Endothelial cell of umbilical vein (primary cell): ENCODE measurements around the gene GPR42. TPM values are rescaled to one million over a fixed set of nuclear protein-coding genes. Genes with fewer than 3 reads are reported as not detected.

Experiments
- Bru-seq: library from RNA; stranded (reverse); fragments of 400-500 nt; gene quantifications from one replicate; lab custom pipeline; 2021; lab: Mats Ljungman, UMichigan
- BruChase-seq, 2 experiments: library from RNA; stranded (reverse); fragments of 400-500 nt; gene quantifications; one replicate each; lab custom pipeline; 2021; lab: Mats Ljungman, UMichigan
- BruUV-seq: library from RNA; stranded (reverse); fragments of 400-500 nt; replicated peaks from 2 replicates; lab custom pipeline; 2021; lab: Mats Ljungman, UMichigan
- CTCF ChIA-PET: fragments of 300-600, 350-600 bp; sonication (Branson Sonifier 250); formaldehyde crosslinking; loops from one replicate; lab custom pipeline; 2021; ENCODE audit warnings: antibody characterized with exemption, inconsistent platforms; lab: Charles Lee
- POLR2A ChIA-PET: fragments of 300-600, 350-600 bp; sonication (Branson Sonifier 250); formaldehyde crosslinking; loops from one replicate; lab custom pipeline; 2021; ENCODE audit warnings: antibody characterized with exemption, inconsistent platforms; lab: Charles Lee
- DNase-seq: peaks from one replicate; pipeline ENCODE4 v3.0.0-alpha.2; 2011; ENCODE audit warnings: low read depth, low spot score
- FAIRE-seq: peaks from 2 replicates; lab custom pipeline; 2011; peaks lifted over from hg19 to GRCh38; lab: Jason Lieb, UNC
- H2AFZ ChIP-seq: 2 replicates; pipeline ENCODE4 v1.6.0; 2012; ENCODE audit warnings: low read depth, low read length, control low read depth, inconsistent platforms
- H3K27ac ChIP-seq: 2 replicates; pipeline ENCODE4 v1.5.1; 2011; ENCODE audit warnings: low read depth, mild to moderate bottlenecking, control low read depth, low read length, moderate library complexity; ENCODE audit not compliant: insufficient read depth
- H3K27me3 ChIP-seq, 2 experiments: 2 replicates each; pipeline versions ENCODE4 v1.6.0 to v1.6.1; 2011; ENCODE audit warnings: low read length in 2 of 2, mixed read lengths in 1 of 2; ENCODE audit not compliant: control insufficient read depth in 2 of 2, insufficient read depth in 2 of 2
- H3K36me3 ChIP-seq, 2 experiments: 2 replicates in 1 of 2; 3 replicates in 1 of 2; pipeline ENCODE4 v1.5.1; 2011; ENCODE audit warnings: low read length in 2 of 2, mild to moderate bottlenecking in 1 of 2, moderate library complexity in 1 of 2; ENCODE audit not compliant: control insufficient read depth in 2 of 2, insufficient read depth in 2 of 2; ENCODE audit errors: extremely low read depth in 1 of 2
- H3K4me1 ChIP-seq: 3 replicates; pipeline ENCODE4 v1.5.1; 2011; ENCODE audit warnings: mild to moderate bottlenecking, low read length; ENCODE audit not compliant: control insufficient read depth, insufficient read depth; ENCODE audit errors: extremely low read depth
- H3K4me2 ChIP-seq: 2 replicates; pipeline ENCODE4 v1.6.1; 2011; ENCODE audit warnings: low read length, control low read depth, mixed read lengths; ENCODE audit not compliant: insufficient read depth
- H3K4me3 ChIP-seq, 3 experiments: fragments of 200-600 bp in 1 of 3; sonication (generic), shearing (Covaris generic) in 1 of 3; replicated peaks in 1 of 3; 2 replicates each; pipeline ENCODE4 v1.5.1; 2011 to 2016; ENCODE audit warnings: control low read depth in 3 of 3, low read length in 3 of 3, mild to moderate bottlenecking in 2 of 3, inconsistent platforms in 1 of 3, low read depth in 1 of 3, moderate library complexity in 1 of 3; ENCODE audit not compliant: insufficient read depth in 1 of 3
- H3K79me2 ChIP-seq: 2 replicates; pipeline ENCODE4 v1.6.0; 2012; ENCODE audit warnings: low read length, inconsistent platforms; ENCODE audit not compliant: control insufficient read depth, insufficient read depth
- H3K9ac ChIP-seq: replicated peaks from 2 replicates; pipeline ENCODE3; 2011; ENCODE audit warnings: low read length, control low read depth; ENCODE audit not compliant: insufficient read depth; ENCODE audit errors: extremely low read depth
- H3K9me1 ChIP-seq: replicated peaks from 3 replicates; pipeline ENCODE4 v1.6.0; 2011; ENCODE audit warnings: mild to moderate bottlenecking, low read length; ENCODE audit not compliant: control insufficient read depth, insufficient read depth; ENCODE audit errors: extremely low read depth
- H3K9me3 ChIP-seq: replicated peaks from 2 replicates; pipeline ENCODE4 v1.5.1; 2012; ENCODE audit warnings: low read length, inconsistent platforms; ENCODE audit not compliant: control insufficient read depth, insufficient read depth
- H4K20me1 ChIP-seq: replicated peaks from 2 replicates; pipeline ENCODE3; 2011; ENCODE audit warnings: mild to moderate bottlenecking, low read length; ENCODE audit not compliant: control insufficient read depth, insufficient read depth; ENCODE audit errors: extremely low read depth
- CTCF ChIP-seq, 2 donors: IDR thresholded peaks; 1 replicate in 1 of 2; 2 replicates in 1 of 2; pipeline ENCODE4 v1.5.1; 2011; ENCODE audit warnings: low read length in 2 of 2, mild to moderate bottlenecking in 2 of 2, moderate library complexity in 2 of 2, control low read depth in 1 of 2, inconsistent platforms in 1 of 2, low read depth in 1 of 2; ENCODE audit not compliant: insufficient read depth in 1 of 2; ENCODE audit errors: extremely low read depth in 1 of 2
- EZH2 ChIP-seq: IDR thresholded peaks from 2 replicates; pipeline ENCODE4 v1.6.1; 2012; ENCODE audit warnings: borderline replicate concordance, low read depth, mild to moderate bottlenecking, moderate library complexity, low read length, inconsistent platforms; ENCODE audit not compliant: severe bottlenecking
- FOS ChIP-seq: IDR thresholded peaks from 2 replicates; pipeline ENCODE4 v1.6.1; 2011; ENCODE audit warnings: mild to moderate bottlenecking, low read length, moderate library complexity, borderline replicate concordance; ENCODE audit not compliant: insufficient read depth
- GATA2 ChIP-seq: IDR thresholded peaks from 2 replicates; pipeline ENCODE4 v1.7.0; 2011; ENCODE audit warnings: low read depth, mild to moderate bottlenecking, moderate library complexity, mixed read lengths, low read length; ENCODE audit not compliant: insufficient read length, insufficient read depth
- JUN ChIP-seq: IDR thresholded peaks from 2 replicates; pipeline ENCODE4 v1.6.1; 2011; ENCODE audit warnings: borderline replicate concordance, low read depth; ENCODE audit not compliant: insufficient read length, insufficient read depth
- MYC ChIP-seq: IDR thresholded peaks from one replicate; pipeline ENCODE4 v1.6.1; 2011; ENCODE audit warnings: mild to moderate bottlenecking, low read depth, low read length
- POLR2A ChIP-seq: IDR thresholded peaks from 2 replicates; pipeline ENCODE4 v1.6.1; 2012; ENCODE audit warnings: low read depth, mild to moderate bottlenecking, control low read depth, low read length
- POLR2AphosphoS5 ChIP-seq: IDR thresholded peaks from 2 replicates; pipeline ENCODE4 v1.6.1; 2012; ENCODE audit warnings: low read depth, mild to moderate bottlenecking, control low read depth, low read length, moderate library complexity; ENCODE audit not compliant: insufficient read depth
- dilution Hi-C: fragments of 300-500 bp; cut with MboI; formaldehyde crosslinking; loops from one replicate; pipeline ENCODE4 v1.15.0; 2019; ENCODE audit warnings: low sequenced_read_pairs; ENCODE audit not compliant: extremely low pct_ligation_motif_present
- intact Hi-C: fragments of 100-400 bp; cut with micrococcal nuclease; formaldehyde crosslinking; loops from one replicate; pipeline ENCODE4 v1.10.0; 2022
- long read RNA-seq: library from polyadenylated mRNA; stranded (forward); transcript quantifications from one replicate; pipeline ENCODE4 v2.0.0, GENCODE V29; 2021
- polyA minus RNA-seq, 3 experiments: library from RNA; depleted of rRNA, polyadenylated mRNA; stranded (reverse); fragments of >200 nt; gene quantifications; 1 replicate in 1 of 3; 2 replicates in 2 of 3; pipeline ENCODE4 v1.2.3, GENCODE V29; 2011
- polyA plus RNA-seq, 4 experiments: library from polyadenylated mRNA; depleted of rRNA in 3 of 4; stranded (reverse) in 3 of 4; unstranded in 1 of 4; fragments of >200 nt; gene quantifications; 2 replicates each; pipeline versions ENCODE4 v1.2.1 to v1.2.3, GENCODE V29; 2011 to 2012; ENCODE audit warnings: missing spikeins in 1 of 4
- total RNA-seq: library from RNA; stranded (reverse); gene quantifications from 2 replicates; pipeline ENCODE4 v1.2.3, GENCODE V29; 2021
- TF ChIP-seq, protein P1 (sequence below): IDR thresholded peaks from 2 replicates; pipeline ENCODE4 v1.6.1; 2011; ENCODE audit not compliant: insufficient read depth, insufficient read length

The GPR42 gene, protein sequence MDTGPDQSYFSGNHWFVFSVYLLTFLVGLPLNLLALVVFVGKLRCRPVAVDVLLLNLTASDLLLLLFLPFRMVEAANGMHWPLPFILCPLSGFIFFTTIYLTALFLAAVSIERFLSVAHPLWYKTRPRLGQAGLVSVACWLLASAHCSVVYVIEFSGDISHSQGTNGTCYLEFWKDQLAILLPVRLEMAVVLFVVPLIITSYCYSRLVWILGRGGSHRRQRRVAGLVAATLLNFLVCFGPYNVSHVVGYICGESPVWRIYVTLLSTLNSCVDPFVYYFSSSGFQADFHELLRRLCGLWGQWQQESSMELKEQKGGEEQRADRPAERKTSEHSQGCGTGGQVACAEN
- total RNA-seq (not detected in 2 replicates), polyA plus RNA-seq (not detected in 2 replicates), polyA minus RNA-seq (not detected in 2 replicates), Bru-seq, nascent RNA (not detected), BruChase-seq, experiment 1, labeled RNA remaining after a 6-hour chase (not detected), BruChase-seq, experiment 2, labeled RNA remaining after a 2-hour chase (not detected)
- polyA plus RNA-seq (2011; cell fraction: cytosol; rRNA removed) = not detected in 2 replicates
- polyA plus RNA-seq (2011; cell fraction: nucleus; rRNA removed) = not detected in 2 replicates
- not detected in 2 replicates for polyA plus RNA-seq (2012)
- polyA minus RNA-seq (2011; cell fraction: cytosol; rRNA and poly(A)+ RNA removed) = not detected
- polyA minus RNA-seq (2011; cell fraction: nucleus; rRNA and poly(A)+ RNA removed) = not detected in 2 replicates
- long read RNA-seq = 0 reads

GRCh38 chr19:35370722-35371121 lies at the start of gene GPR42:
Gene GPR42, plus strand, starts transcription at chr19:35371068. Its CDS starts 292 bp downstream, at chr19:35371360.
- no peak within 1 kb of the TSS for H2AFZ ChIP-seq
- H3K4me2 ChIP-seq = no peak within 1 kb of the TSS
- H3K4me1 ChIP-seq = no peaks in the 10 kb centered on the region
- peaks cover 2 to 3% of the 10 kb centered on the region in 2 experiments for H3K27me3 ChIP-seq
- dilution Hi-C loops = no loop called here
- no peak for TF ChIP-seq JUN
- no peak for TF ChIP-seq FOS
- TF ChIP-seq GATA2 = no peak
- TF ChIP-seq POLR2A = no peak
- TF ChIP-seq, protein P1, sequence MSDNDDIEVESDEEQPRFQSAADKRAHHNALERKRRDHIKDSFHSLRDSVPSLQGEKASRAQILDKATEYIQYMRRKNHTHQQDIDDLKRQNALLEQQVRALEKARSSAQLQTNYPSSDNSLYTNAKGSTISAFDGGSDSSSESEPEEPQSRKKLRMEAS = no peak
- TF ChIP-seq CTCF (IDR thresholded peaks at IDR 0.05; ENCODE audit: extremely low read depth in 1 of 2, insufficient read depth in 1 of 2, low read depth in 1 of 2, low read length in 2 of 2) = no peak
- TF ChIP-seq EZH2 = no peak
- TF ChIP-seq MYC = no peak
- TF ChIP-seq POLR2AphosphoS5 = no peak
- no peak within 1 kb of the TSS for H3K4me3 ChIP-seq
- POLR2A ChIA-PET = no interaction called here
- no peak within 1 kb of the TSS for H3K27ac ChIP-seq
- no peaks in the 10 kb centered on the region for H3K79me2 ChIP-seq
- CTCF ChIA-PET = no interaction called here
- DNase-seq (no peak), FAIRE-seq (no peak)
- intact Hi-C loops = no loop called here
- no peaks in the 10 kb centered on the region for H4K20me1 ChIP-seq
- H3K36me3 ChIP-seq = no peaks in the 10 kb centered on the region
- no TSS peak for BruUV-seq
- H3K9me3 ChIP-seq = no peaks in the 10 kb centered on the region
- H3K9me1 ChIP-seq = no peaks in the 10 kb centered on the region
- no peak within 1 kb of the TSS for H3K9ac ChIP-seq
